HG02973 (cell line): Measurements from ENCODE around the gene ZNF467.

Source experiments
- ATAC-seq: cut with Tn5 transposase; IDR thresholded peaks from one replicate; pipeline ENCODE4 v1.9.1; 2021; ENCODE audit warnings: moderate library complexity; ENCODE audit not compliant: unreplicated experiment

The ZNF467 gene

DNA sequence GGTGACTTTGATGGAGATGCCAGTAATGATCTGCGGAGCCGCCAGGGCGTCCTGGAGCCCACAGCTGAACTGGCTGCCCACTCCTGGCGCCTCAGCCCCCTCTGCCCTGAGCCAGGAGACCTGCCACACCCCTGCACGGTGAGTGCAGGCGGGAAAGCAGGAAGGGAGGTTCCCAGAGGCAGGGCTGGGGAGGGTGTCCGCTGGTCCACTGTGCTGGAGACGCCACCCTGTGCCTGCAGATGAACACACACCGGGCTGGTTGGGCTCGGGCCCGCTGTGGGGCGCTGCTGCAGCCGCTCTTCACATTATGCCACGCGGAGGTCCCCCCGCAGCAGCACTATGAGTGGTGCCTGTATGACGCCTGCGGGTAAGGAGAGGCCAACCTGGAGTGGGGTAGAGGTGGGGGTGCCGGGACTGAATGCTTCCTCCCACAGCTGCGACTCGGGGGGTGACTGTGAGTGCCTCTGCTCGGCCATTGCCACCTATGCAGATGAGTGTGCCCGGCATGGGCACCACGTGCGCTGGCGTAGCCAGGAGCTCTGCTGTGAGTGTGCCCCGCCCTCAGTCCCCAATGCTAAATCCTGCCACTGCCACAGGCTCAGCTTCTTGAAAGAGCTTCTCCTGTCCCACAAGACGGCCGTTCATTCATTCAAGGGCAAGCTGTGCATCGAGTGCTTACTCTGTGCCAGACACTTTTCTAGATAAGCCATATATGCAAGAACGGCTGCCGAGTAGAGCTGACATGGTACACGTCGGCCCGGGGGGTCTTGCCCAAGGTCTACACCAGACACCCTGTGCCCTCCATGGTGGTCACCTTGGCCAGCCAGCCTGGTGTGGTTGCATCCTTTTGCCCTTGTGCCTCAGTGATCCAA lies 14.3 kb upstream of the ZNF467 start:
- ATAC-seq: no peak

GRCh38 chr7:149785983-149786382 lies 12.6 kb upstream of the ZNF467 start:
- no peak for ATAC-seq

DNA sequence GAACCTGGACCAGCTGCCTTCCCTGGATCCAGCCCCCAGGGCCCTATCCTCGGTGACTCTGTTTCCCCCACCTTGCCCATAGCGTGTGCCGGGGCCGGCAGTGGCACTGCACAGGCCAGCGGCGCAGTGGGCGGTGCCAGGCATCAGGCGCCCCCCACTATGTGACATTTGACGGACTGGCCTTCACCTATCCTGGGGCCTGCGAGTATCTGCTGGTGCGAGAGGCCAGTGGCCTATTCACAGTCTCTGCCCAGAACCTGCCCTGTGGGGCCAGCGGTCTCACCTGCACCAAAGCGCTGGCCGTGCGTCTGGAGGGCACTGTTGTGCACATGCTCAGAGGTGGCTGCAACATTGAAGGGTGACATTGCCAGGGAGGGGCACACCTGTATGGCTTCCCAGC lies 12.0 kb upstream of the ZNF467 start:
- ATAC-seq: no peak

- no peak for ATAC-seq
Measured at GRCh38 chr7:149784251-149784608, 10.8 kb upstream of the ZNF467 start.

GRCh38 chr7:149783386-149784250 lies 10.2 kb upstream of the ZNF467 start:
- no peak for ATAC-seq

DNA sequence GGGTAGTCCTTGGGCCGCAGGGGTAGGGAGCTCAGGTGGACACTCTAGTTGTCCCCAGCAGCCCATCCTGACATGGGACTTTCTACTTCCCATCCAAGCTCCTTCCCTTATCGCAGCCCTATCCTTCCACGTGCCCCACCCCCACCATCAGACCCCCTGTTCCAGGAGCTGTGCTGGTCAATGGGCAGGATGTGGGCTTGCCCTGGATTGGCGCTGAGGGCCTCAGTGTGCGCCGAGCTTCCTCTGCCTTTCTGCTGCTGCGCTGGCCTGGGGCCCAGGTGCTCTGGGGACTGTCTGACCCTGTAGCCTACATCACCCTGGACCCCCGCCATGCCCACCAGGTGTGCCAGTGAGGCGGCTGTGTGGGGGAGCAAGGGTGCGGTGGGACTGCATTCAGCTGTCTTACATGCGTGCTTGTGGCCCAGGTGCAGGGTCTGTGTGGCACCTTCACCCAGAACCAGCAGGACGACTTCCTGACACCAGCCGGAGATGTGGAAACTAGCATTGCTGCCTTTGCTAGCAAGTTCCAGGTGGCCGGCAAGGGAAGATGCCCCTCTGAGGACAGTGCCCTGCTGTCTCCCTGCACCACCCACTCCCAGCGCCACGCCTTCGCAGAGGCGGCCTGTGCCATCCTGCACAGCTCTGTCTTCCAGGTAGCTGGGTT lies 9.4 kb upstream of the ZNF467 start:
- no peak for ATAC-seq

DNA sequence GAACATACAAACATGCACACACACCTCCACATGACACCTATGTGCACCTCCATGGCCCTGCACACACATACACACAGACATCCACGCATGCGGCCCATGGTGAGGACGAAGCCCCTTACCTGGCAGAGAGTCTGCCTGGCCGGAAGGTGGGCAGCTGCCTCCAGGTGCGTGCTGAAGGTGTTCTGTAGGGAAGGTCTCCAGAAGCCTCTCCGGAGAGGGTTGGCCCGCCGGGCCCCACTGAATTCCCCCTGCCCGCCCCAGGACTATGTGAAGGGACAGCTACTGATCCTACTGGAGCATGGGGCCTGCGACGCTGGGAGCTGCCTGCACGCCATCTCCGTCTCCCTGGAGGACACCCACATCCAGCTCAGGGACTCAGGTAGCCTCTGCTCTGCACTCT lies 8.5 kb upstream of the ZNF467 start:
- no peak for ATAC-seq

- ATAC-seq: no peak
Measured at GRCh38 chr7:149780636-149781419, 7.4 kb upstream of the ZNF467 start.

GRCh38 chr7:149780056-149780455 lies 6.7 kb upstream of the ZNF467 start:
- ATAC-seq: no peak

DNA sequence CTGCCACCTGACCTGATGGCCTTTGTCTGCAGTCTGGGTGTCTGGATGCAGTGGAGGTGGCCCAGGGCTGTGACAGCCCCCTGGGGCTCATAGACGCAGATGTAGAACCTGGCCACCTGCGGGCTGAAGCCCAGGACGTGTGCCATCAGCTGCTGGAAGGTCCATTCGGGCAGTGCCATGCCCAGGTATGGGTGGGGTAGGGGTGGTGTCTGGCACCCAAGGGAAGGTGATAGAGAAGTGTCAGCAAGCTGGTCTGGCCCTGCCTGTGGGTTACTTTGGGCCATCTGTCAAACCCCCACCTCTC lies 6.1 kb upstream of the ZNF467 start:
- ATAC-seq: no peak

- ATAC-seq: no peak
Measured at GRCh38 chr7:149778696-149779501, 5.5 kb upstream of the ZNF467 start.

DNA sequence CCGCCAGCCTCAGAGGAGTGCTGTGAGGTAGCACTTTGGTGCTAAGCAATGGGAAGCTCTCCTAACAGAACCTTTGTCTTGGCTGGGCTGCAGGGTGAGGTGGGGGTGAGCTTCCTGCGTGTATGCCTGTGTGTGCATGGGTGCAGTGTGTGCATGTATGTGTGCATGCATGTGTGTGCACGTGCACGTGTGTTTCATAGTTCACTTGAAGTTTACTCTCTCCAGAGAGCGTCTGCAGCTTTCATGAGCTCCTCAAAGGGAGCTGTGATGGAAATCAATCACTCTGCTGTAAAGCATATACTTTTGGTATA lies 4.9 kb upstream of the ZNF467 start:
- ATAC-seq: no peak

DNA sequence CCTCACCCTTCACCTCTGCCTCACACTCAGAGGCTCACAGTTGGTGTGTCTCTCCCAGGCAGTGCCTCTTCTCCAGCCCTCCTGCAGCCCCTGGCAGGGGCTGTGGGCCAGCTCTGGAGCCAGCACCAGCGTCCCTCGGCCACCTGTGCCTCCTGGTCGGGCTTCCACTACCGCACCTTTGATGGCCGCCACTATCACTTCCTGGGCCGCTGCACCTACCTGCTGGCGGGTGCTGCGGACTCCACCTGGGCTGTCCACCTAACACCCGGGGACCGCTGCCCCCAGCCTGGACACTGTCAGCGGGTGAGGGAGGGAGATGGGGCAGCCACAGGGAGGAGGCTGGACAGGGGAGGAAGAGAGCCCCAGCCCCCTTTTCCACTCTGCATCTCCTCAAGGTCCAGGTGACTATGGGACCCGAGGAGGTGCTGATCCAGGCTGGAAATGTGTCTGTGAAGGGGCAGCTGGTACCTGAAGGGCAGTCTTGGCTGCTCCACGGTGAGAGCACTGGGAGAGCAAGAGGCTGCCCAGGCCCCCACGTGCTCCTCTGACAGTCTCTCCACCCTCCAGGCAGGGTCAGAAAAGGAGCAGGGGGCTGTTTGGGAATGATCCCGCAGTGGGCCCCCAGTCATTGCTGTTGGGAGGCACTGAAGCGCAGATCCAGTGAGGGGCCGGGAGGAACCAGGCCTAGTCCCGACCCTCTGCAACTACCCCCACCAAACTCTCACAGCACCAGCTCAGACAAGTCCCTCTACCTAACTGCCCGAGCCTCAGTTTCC lies 4.4 kb upstream of the ZNF467 start:
- no peak for ATAC-seq

DNA sequence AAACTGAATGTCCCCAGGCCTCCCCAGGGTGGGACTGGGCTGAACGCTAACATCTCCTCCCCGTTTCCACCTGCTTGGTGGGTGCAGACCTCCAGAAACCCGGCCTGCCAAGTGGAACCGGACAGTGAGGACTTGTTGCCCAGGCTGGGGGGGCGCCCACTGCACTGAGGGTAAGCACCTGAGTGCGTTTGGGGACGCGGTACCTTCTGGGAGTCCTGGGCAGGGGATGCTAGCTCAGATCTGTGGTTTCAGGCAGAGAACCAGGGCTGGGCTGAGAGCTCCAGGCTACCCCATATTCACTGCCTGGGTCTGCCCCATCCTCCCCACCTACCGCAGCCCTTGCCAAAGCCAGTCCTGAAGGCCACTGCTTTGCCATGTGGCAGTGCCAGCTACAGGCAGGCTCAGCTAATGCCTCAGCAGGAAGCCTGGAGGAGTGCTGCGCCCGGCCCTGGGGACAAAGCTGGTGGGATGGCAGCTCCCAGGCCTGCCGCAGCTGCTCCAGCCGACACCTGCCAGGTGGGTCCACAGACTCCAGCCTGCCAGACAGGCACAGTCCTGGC lies 3.5 kb upstream of the ZNF467 start:
- no peak for ATAC-seq

- ATAC-seq: no peak
Measured at GRCh38 chr7:149776289-149776688, 2.9 kb upstream of the ZNF467 start.

GRCh38 chr7:149775176-149775556 lies 1.8 kb upstream of the ZNF467 start:
- no peak for ATAC-seq

- ATAC-seq: no peak
Measured at GRCh38 chr7:149774237-149775175, 1.1 kb upstream of the ZNF467 start.

- no peak for ATAC-seq
Measured at GRCh38 chr7:149772956-149773434, 393 bp downstream of the ZNF467 start.
